M059J (cell line): ENCODE measurements around the gene PIGS. TPM values are rescaled to one million over a fixed set of nuclear protein-coding genes. Genes with fewer than 3 reads are reported as not detected.
A peak's percentile ranks its signal among the peaks of the same experiment; 100 is the strongest.

Source experiments
- DNase-seq: peaks from one replicate; pipeline ENCODE4 v3.0.0-alpha.2; 2012; ENCODE audit warnings: low read depth
- total RNA-seq: library from RNA; depleted of rRNA; stranded (reverse); fragments of >200 nt; shearing (Covaris generic); gene quantifications from 2 replicates; pipeline ENCODE4 v1.2.3, GENCODE V29; 2014

Gene PIGS
- total RNA-seq, 1 experiment from 2014 or later = 112 TPM

- DNase-seq = no peak
Measured at GRCh38 chr17:28550858-28551257, 20.5 kb downstream of the PIGS start.

DNA sequence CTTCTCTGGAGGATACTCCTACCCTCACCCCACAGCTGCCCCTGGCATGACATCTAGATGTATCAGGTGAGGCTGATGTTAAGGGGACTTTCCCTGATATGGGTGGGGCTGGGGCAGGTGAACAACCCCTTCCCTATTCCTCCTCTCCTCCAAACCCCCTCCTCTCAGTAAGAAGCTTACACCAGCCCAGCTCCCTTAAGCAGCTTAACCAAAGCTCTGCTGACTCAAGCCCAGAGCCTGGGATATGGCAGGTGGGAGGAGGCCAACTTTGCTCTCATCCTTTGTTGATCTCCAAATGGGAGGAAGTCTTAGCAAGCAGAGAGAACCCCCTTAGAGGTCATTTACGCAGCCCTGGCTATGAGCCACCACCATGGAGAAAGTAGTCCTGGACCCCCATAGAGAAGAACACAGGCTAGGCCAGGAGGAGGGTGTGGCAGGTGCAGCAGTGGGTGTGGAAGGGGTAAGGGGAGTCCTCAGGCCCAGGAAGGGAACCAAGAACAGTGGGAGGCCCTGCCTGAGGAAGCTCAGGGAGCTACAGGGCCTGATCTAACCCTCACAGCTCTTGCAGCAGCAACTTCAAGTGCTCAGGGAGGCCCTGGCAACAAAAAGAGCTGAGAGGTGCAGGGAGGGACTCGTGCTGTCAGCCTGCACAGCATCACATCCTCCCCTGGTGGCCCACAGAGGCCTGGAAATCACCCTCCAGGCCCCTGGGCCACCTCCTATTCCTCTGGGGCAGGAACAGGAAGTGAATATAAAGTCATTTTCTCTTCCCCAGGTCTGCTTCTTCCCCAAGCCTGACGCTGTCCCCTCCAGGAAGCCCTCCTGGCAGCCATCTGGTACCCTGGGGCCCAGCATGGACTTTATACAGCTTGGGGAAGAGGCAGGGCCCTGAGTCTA, 21.8 kb downstream of the PIGS start:
- no peak for DNase-seq

- DNase-seq = no peak
Measured at GRCh38 chr17:28548417-28549130, 22.8 kb downstream of the PIGS start.

DNA sequence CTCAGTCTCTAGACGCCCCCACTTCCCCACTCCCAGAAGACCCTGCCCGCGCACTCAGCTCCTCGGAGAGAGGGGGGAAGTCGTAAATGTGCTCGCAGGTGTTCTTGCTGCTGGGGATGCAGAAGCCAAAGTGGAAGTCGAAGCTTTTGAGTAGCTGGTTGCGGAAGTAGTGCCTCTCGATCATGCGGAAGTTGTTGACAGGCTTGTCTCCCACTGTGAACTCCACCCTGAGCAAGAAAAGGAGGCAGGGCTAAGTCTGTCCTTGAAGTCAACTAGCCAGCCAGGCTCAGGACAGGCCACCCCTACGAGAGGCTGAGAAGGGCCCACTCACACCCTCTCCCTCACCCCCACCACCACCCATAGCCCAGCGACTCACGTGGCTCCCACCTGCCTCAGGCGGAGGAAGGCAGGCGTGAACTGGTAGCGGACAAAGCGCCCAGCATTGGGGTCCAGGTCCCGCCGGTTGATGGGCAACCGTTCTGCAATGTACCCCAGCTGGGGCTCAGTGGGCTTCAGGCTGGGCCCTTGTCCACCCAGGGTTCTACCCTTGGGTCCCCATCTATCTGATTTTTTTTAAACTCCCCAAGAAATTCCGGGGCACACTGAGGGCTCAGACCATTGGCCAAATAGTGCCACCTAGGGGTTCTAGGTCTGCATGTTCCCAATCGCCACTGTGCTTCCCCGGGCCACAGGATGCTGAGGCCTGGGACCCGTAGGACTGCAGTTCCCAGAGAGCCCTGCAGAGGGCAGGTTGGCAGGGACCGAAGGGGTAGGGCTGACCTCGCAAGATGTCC, 23.5 kb downstream of the PIGS start:
- DNase-seq = peak; percentile 61

GRCh38 chr17:28547096-28547622, 24.2 kb downstream of the PIGS start:
- no peak for DNase-seq

DNA sequence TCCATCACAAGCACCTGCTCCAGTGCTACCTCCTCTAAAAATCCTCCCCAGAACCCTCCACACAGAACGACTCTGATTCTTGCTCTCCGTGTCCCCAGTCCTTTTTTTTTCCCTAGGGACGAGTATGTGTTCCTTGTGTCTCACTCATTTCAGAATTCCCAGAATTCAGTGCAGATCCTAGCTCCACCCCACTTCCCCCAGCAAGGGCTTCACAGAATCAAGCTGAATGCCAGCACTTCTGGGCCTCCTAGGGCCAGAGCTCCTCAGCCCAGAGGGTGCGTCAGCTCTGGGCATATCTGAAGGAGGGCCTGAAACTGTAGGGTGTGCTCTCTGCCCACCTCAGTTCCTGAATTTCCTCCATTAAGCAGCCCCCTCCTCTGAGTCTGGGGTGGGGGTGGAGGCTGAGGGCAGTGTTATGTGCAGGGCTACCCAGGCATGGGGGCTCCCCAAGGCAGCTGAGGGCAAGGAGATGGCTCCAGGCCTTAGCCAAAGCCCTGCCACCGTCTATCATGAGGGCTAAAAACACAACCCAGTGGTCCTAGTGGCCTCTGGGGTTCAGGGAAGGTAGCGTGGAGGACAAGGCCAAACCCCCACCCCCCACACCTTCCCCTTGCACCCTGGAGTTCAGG, 25.4 kb downstream of the PIGS start:
- no peak for DNase-seq

DNA sequence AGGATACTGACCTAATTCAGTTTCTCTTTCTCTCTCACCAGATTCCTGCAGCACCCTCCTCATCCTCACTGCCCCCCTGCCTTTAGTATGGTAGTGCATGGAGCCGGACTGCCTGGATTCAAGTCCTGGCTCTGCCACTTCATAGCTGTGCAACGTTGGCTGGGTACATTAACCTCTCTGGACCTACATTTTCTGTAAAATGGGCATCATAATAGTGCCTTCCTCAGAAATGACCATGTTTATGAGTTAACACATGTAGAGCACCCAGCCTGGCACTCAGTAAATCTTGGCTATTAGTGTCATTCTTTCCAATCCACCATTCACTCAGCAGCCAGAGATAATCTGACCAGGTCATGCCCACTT, 26.2 kb downstream of the PIGS start:
- DNase-seq = no peak

DNA sequence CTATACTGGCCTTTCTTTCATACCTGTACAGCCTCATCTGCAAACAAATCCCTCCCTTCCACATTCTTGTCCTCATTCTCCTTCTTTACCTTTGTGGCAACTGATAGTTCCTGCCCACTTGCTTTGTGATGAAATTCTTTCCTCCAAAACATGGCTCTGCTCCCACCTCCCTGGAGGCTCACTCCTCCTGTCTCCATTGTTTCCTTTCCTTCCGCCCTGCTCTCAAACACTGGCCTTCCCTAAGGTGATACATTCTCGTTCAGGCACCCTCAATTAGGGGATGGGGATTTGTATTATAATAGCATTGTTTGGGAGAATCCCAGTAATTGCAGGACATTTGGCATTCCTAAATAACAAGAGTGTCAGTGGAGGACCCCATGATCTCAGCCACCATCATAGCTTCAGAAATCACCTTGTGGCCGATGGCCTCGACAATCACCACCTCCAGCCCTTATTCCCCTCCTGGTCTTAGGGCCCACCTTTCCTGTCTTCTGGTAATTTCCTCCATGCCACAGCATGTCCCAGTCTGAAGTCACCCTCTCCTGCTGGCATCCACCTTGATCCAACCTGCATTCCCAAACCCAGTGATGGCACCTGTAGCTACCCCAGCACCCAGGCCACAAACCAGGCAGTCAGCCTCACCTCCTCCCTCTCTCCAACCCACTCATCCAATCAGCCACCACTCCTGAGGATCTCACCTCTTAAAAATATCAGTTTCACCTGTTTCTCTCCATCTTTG, 26.8 kb downstream of the PIGS start:
- no peak for DNase-seq

GRCh38 chr17:28541439-28541838, 29.9 kb downstream of the PIGS start:
- DNase-seq = no peak

DNA sequence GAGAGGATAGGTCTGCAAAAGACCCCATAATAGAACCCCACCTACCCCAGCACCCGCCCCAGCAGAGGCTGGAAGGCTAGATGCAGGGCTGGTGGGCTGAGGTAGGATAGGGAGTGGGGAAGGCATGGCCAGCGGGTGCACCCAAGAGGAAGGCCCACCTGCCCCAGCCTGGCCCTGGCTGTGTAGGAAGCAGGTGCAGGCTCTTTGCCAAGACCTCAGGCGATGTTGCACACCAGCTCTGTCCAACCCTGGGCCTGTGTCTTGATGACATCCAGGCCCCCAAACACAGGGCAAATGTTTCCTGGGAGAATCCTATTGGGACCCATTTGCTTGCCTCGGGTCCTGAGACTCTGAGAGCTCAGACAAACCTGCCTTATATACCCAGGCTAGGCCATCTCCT, 31.1 kb downstream of the PIGS start:
- DNase-seq = no peak

DNA sequence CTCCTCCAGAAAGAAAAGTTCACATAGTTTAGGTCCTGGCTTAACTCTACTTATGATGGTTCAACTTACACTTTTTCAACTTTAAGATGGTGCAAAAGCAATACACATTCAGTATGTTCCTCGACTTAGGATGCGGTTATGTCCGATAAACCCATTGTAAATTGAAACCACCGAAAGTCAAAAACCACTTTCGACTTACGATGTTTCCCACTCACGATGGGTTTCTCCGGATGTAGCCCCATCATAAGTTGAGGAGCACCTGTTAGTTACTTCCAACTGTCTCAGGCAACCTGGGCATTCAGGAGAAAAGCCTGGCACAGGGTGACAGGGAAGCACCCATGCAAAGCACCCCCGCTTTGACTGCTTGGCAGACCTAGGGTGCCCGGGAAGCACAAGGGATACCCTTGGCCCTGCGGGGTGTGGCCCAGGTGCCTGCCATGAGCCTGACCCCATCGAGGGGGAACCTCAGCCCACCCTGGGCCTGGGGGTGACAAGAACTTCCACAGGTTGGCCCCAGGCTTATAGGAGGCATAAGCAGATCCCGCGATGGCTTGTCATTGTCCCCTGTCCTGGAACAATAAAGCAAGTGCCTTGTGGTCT, 32.9 kb downstream of the PIGS start:
- DNase-seq = no peak

GRCh38 chr17:28537219-28537610, 34.1 kb downstream of the PIGS start:
- DNase-seq = no peak

DNA sequence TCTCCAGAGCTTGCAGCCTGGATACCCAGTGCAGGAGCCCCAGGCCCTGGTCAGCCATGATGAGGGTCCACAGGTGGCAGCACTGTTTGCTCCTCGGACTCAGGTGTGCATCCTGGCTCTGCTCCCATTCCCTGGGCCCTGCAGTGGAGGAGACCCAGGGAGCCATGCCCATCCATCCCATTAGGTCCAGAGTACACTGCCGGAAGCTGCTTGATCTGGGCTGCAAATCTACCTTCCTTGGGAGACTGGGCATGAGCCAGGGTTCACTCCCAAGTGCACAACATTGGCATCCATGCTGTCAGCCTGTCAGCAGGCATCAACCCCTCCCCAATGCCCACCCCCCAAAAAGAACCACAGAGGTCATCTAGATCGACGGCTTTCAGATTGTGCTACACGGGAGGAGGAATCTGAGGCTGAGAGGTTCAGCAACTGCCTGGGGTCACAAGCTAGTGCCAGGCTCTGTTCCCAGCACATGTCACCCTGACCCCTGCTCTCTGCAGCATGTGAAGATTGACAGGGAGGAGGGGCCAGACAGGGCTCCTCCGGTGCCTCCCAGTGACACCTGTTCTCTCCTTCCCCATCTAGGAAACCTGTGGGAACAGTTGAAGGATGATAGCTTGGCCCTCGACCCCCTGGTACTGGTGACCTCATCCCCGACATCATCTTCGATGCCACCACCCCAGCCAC, 34.6 kb downstream of the PIGS start:
- no peak for DNase-seq

DNA sequence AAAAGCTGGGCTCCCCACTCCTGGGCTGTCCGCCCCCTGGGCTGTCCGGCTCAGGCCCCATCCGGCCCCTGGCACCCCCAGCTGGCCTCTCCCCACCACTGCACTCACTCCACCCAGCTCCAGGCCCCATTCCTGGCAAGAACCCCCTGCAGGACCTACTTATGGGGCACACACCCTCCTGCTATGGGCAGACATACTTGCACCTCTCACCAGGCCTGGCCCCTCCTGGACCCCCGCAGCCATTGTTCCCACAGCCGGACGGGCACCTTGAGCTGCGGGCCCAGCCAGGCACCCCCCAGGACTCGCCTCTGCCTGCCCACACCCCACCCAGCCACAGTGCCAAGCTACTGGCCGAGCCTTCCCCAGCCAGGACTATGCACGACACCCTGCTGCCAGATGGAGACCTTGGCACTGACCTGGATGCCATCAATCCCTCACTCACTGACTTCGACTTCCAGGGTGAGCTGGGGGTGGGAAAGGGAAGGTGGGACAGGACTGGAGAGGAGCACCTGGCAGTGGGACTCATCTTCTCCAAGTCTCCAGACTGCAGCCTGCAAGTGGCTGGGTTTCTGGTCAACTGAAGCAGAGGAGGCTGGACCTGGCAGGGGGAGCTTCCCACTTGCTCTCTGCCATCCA, 36.5 kb downstream of the PIGS start:
- no peak for DNase-seq

- peak; percentile 85 for DNase-seq
Measured at GRCh38 chr17:28533091-28533807, 38.1 kb downstream of the PIGS start.

DNA sequence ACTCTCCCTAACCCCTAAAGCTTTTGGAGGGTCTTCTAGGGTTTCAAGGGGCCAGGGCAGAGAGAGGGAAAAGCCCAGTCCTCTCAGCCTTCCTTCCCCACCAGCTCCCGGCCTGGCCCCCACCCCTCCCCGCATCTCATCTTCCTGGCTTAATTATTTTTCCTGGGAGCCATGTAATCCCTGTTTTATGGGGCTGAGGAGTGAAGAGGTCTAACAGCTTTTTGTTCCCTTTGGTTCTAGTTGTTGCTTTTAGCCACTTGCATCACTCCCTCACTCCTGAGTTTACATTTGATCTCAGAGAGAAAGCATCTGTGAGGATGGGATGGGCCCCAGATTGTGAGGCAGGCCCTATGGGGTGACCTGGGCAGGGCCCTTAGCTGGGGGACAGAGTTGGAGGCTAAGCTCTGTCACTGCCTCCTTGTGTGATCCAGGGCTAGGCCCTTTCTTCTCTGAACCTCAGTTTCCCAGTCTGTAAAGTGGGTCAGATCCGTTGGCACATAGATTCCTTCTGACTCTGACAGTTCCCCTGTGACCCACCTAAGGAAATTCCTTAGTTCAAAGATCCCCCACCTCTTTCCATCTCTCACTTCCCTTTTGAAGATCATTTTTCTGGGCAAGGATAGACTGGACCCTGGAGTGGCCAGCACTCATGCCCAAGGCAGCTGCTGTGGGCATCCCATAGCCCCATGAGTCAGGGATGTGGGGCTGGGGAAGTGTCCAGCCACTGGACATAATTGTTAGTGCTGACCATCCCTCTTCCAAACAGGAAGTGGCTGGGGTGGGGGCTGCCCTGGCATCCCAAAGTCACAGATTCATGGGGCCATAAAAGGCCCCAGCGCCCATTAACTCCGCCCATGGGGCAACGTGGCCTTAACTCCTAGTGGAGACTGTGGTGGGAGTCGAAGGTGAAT, 39.0 kb downstream of the PIGS start:
- DNase-seq = peak; percentile 88

DNA sequence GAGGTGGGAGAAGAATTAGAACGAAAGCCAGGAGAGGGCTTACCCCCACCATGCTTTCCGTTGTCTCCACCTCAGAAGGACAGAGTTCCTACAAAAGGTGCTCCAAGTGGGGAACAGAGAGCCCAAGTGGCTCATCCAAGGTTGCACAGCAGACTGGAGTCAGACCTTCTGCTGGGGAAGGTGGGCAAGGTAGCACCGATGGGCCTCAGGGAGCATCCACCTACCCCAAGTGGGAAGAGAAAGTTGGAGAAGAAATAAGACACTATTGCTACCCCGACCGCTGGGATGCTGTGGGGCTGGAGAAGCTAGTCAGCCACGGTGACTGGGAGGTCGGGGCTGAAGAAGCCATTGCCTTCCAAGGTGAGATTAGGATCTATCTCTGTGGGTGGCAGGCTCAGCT, 40.4 kb downstream of the PIGS start:
- no peak for DNase-seq

- no peak for DNase-seq
Measured at GRCh38 chr17:28530250-28530649, 41.1 kb downstream of the PIGS start.
